Measurements from ENCODE around the gene IGFBPL1.

- TF ChIP-seq EZH2 (IDR thresholded peaks at IDR 0.05) (no peak), CTCF (IDR thresholded peaks at IDR 0.05) (no peak), EZH2phosphoT487 (IDR thresholded peaks at IDR 0.05) (no peak)
Observed at GRCh38 chr9:38467404-38467803, 43.1 kb upstream of the IGFBPL1 start.

All from neural progenitor cell (in vitro differentiated cells).